Right cardiac atrium (tissue), 5 donors: Measurements from ENCODE around the gene TSHZ2. TPM values are rescaled to one million over a fixed set of nuclear protein-coding genes. Genes with fewer than 3 reads are reported as not detected.

Experiments used
- ATAC-seq, 2 donors: fragments of 200-7000 bp; cut with Tn5 transposase; one replicate each; pipeline versions ENCODE4 v1.8.0 to v1.9.1; 2020; ENCODE audit warnings: moderate library complexity in 2 of 2, mild to moderate bottlenecking in 1 of 2
- DNase-seq, 3 donors: peaks; one replicate each; pipeline ENCODE4 v3.0.0-alpha.2; 2020
- H3K27ac ChIP-seq: one replicate; pipeline ENCODE4 v1.5.1; 2013; ENCODE audit warnings: mild to moderate bottlenecking, low read length, control low read depth, moderate library complexity
- H3K27me3 ChIP-seq: one replicate; pipeline ENCODE4 v1.6.1; 2013; ENCODE audit not compliant: control insufficient read depth, insufficient read depth
- H3K4me1 ChIP-seq: one replicate; pipeline ENCODE4 v1.6.1; 2013; ENCODE audit warnings: low read length; ENCODE audit not compliant: control insufficient read depth, insufficient read depth
- H3K4me3 ChIP-seq: one replicate; pipeline ENCODE4 v1.5.1; 2013; ENCODE audit warnings: low read length, control low read depth
- H3K9me3 ChIP-seq: one replicate; pipeline ENCODE4 v1.6.1; 2013; ENCODE audit warnings: low read length; ENCODE audit not compliant: control insufficient read depth
- WGBS: extraction: QIAGEN DNeasy Blood & Tissue Kit; methylation state at CpG from one replicate; pipeline ENCODE4 v1.1.7; 2013; 5-methylcytosine and 5-hydroxymethylcytosine counted together
- intact Hi-C, 4 donors: fragments of 100-400 bp; cut with DNase I; formaldehyde crosslinking; loops; one replicate each; pipeline versions ENCODE4 v1.11.0 to v1.14.0; 2022 to 2023
- polyA plus RNA-seq: library from polyadenylated mRNA; stranded (reverse); fragments of 200-250 nt; gene quantifications from one replicate; pipeline ENCODE4 v1.2.3, GENCODE V29; 2013
- total RNA-seq, 4 donors: library from RNA; stranded (reverse); fragmentation: NEBNext Ultra II Directional; extraction: Animal tissue kit (Norgen Biotek cat#: 25700); gene quantifications; one replicate each; pipeline ENCODE4 v1.2.1, GENCODE V29; 2021
- donor health status: healthy with polysubstance abuse.
- donor health status: DM: no; HTN: yes; CAD: no.
- donor health status: DM: no; HTN: no; CAD: no.
- donor health status: DM: no; HTN: yes; CAD: no; lungs with severe emphysema.
- donor health status: DM: yes; HTN: yes; CAD: no.

The TSHZ2 gene
- total and polyA plus RNA-seq, 5 donors = 2.3 to 8.9 (median 6.9) TPM

- intact Hi-C loops = loop anchor here in 1 of 4 donors (10.0 kb wide), 1 partner anchor 63 kb away; no protein-coding TSS in a partner anchor
- Histone ChIP-seq H3K27ac (no peak overlapping the region), H3K4me3 (no peak overlapping the region), H3K4me1 (no peaks in the 10 kb centered on the region), H3K27me3 (no peaks in the 10 kb centered on the region), H3K9me3 (no peaks in the 10 kb centered on the region)
- ATAC-seq (peak; percentile 61 to 70), DNase-seq (peak; percentile 16 to 62 (median 47))
- WGBS = 40% methylated on average over 11 of the region's 11 CpGs
Measured at GRCh38 chr20:53141201-53142050, 169.3 kb downstream of the TSHZ2 start.

- ATAC-seq (peak; percentile 65 to 75), DNase-seq (peak in 2 of 3 donors; percentile 43 to 78)
- H3K4me1 ChIP-seq = no peaks in the 10 kb centered on the region
- intact Hi-C loops = loop anchor here in 1 of 4 donors (10.0 kb wide), 1 partner anchor 62 kb away; no protein-coding TSS in a partner anchor
- no peaks in the 10 kb centered on the region for H3K27me3 ChIP-seq
- WGBS = 64% methylated on average over 13 of the region's 13 CpGs
- no peak overlapping the region for H3K27ac ChIP-seq
- H3K4me3 ChIP-seq = no peak overlapping the region
- no peaks in the 10 kb centered on the region for H3K9me3 ChIP-seq
Measured at GRCh38 chr20:53142225-53143127, 170.3 kb downstream of the TSHZ2 start.

GRCh38 chr20:53146201-53146891 lies 174.2 kb downstream of the TSHZ2 start:
- intact Hi-C loops = loop anchor here in 1 of 4 donors (10.0 kb wide), 1 partner anchor 58 kb away; no protein-coding TSS in a partner anchor
- no peaks in the 10 kb centered on the region for H3K9me3 ChIP-seq
- WGBS = 83% methylated on average over 10 of the region's 10 CpGs
- no peak for ATAC-seq
- DNase-seq = no peak
- H3K27me3 ChIP-seq = no peaks in the 10 kb centered on the region
- H3K4me3 ChIP-seq = no peak overlapping the region
- peaks cover 5% of the 10 kb centered on the region for H3K4me1 ChIP-seq
- H3K27ac ChIP-seq = no peak overlapping the region

- DNase-seq (no peak), ATAC-seq (no peak)
- H3K4me3 ChIP-seq = no peak overlapping the region
- 51% methylated on average over 3 of the region's 3 CpGs for WGBS
- no peak overlapping the region for H3K27ac ChIP-seq
- no peaks in the 10 kb centered on the region for H3K27me3 ChIP-seq
- no peaks in the 10 kb centered on the region for H3K9me3 ChIP-seq
- intact Hi-C loops = loop anchor here in 1 of 4 donors (10.0 kb wide), 1 partner anchor 56 kb away; no protein-coding TSS in a partner anchor
- H3K4me1 ChIP-seq = peaks cover 5% of the 10 kb centered on the region
Measured at GRCh38 chr20:53148771-53149147, 176.6 kb downstream of the TSHZ2 start.

- ATAC-seq (peak; percentile 14 to 21), DNase-seq (no peak)
- H3K4me3 ChIP-seq = no peak overlapping the region
- no peaks in the 10 kb centered on the region for H3K9me3 ChIP-seq
- peak overlapping the region; percentile 52 for H3K27ac ChIP-seq
- peaks cover 5% of the 10 kb centered on the region for H3K4me1 ChIP-seq
- WGBS = 18% methylated on average over 7 of the region's 7 CpGs
- H3K27me3 ChIP-seq = no peaks in the 10 kb centered on the region
- intact Hi-C loops = loop anchor here in 1 of 4 donors (10.0 kb wide), 1 partner anchor 55 kb away; no protein-coding TSS in a partner anchor
Measured at GRCh38 chr20:53149148-53149889, 177.2 kb downstream of the TSHZ2 start.

- H3K4me3 ChIP-seq = no peak overlapping the region
- H3K27me3 ChIP-seq = no peaks in the 10 kb centered on the region
Measured at GRCh38 chr20:53149890-53150205, 177.7 kb downstream of the TSHZ2 start.

GRCh38 chr20:53150532-53150931 lies 178.4 kb downstream of the TSHZ2 start:
- Histone ChIP-seq H3K9me3 (no peaks in the 10 kb centered on the region), H3K27ac (no peak overlapping the region), H3K4me3 (no peak overlapping the region), H3K4me1 (peaks cover 5% of the 10 kb centered on the region), H3K27me3 (no peaks in the 10 kb centered on the region)
- ATAC-seq = no peak
- no peak for DNase-seq
- 78% methylated on average over 1 of the region's 1 CpG for WGBS
- intact Hi-C loops = no loop called here

More at GRCh38 chr20:53149890-53150205, 177.7 kb downstream of the TSHZ2 start:
- no peak for ATAC-seq
- intact Hi-C loops = loop anchor here in 1 of 4 donors (10.0 kb wide), 1 partner anchor 55 kb away; no protein-coding TSS in a partner anchor
- no peak overlapping the region for H3K27ac ChIP-seq
- DNase-seq = no peak
- no peaks in the 10 kb centered on the region for H3K9me3 ChIP-seq
- 48% methylated on average over 4 of the region's 4 CpGs for WGBS
- H3K4me1 ChIP-seq = peaks cover 5% of the 10 kb centered on the region

- H3K27me3 ChIP-seq = no peaks in the 10 kb centered on the region
- no peak overlapping the region for H3K27ac ChIP-seq
- DNase-seq (no peak), ATAC-seq (no peak)
- H3K4me3 ChIP-seq = no peak overlapping the region
- H3K4me1 ChIP-seq = peaks cover 5% of the 10 kb centered on the region
- intact Hi-C loops = no loop called here
- H3K9me3 ChIP-seq = no peaks in the 10 kb centered on the region
Measured at GRCh38 chr20:53152228-53152627, 180.1 kb downstream of the TSHZ2 start.

GRCh38 chr20:53154540-53154939 lies 182.4 kb downstream of the TSHZ2 start:
- intact Hi-C loops = no loop called here
- H3K27ac ChIP-seq = no peak overlapping the region
- H3K4me3 ChIP-seq = no peak overlapping the region
- ATAC-seq (no peak), DNase-seq (no peak)
- H3K9me3 ChIP-seq = no peaks in the 10 kb centered on the region
- peaks cover under 1% of the 10 kb centered on the region for H3K4me1 ChIP-seq
- no peaks in the 10 kb centered on the region for H3K27me3 ChIP-seq
- WGBS = 85% methylated on average over 2 of the region's 2 CpGs
